Vagina (tissue), 2 donors: ENCODE data around the gene NGEF. TPM values are rescaled to one million over a fixed set of nuclear protein-coding genes. Genes with fewer than 3 reads are reported as not detected.

Experiments used
- DNase-seq, 2 donors: peaks; one replicate each; pipeline ENCODE4 v3.0.0-alpha.2; 2017; ENCODE audit errors: extremely low spot score in 2 of 2
- H3K27ac ChIP-seq: fragments of 200-600 bp; sonication (generic); one replicate; pipeline ENCODE4 v1.5.1; 2019
- H3K27me3 ChIP-seq: fragments of 200-600 bp; sonication (generic); one replicate; pipeline ENCODE4 v1.5.1; 2019
- H3K36me3 ChIP-seq, 2 donors: fragments of 200-600 bp; sonication (generic); one replicate each; pipeline ENCODE4 v1.5.1; 2017 to 2019
- H3K4me1 ChIP-seq: fragments of 200-600 bp; sonication (generic); one replicate; pipeline ENCODE4 v1.5.1; 2019
- H3K4me3 ChIP-seq, 2 donors: fragments of 200-600 bp; sonication (generic); 1 replicate in 1 of 2; 2 replicates in 1 of 2; pipeline ENCODE4 v1.5.1; 2016 to 2019
- H3K9me3 ChIP-seq: fragments of 200-600 bp; sonication (generic); one replicate; pipeline ENCODE4 v1.5.1; 2019
- CTCF ChIP-seq, 3 experiments: fragments of 450-650 bp in 2 of 3; fragments of 200-600 bp in 1 of 3; sonication (generic) in 1 of 3; IDR thresholded peaks; one replicate each; pipeline ENCODE4 v1.5.1; 2017 to 2019; ENCODE audit warnings: antibody characterized with exemption in 3 of 3, mild to moderate bottlenecking in 2 of 3, moderate library complexity in 2 of 3
- POLR2A ChIP-seq, 2 donors: fragments of 450-650 bp; IDR thresholded peaks; one replicate each; pipeline ENCODE4 v1.6.1; 2017; ENCODE audit warnings: antibody characterized with exemption in 2 of 2, mild to moderate bottlenecking in 2 of 2, moderate library complexity in 2 of 2
- POLR2AphosphoS5 ChIP-seq, 2 donors: sonication (generic); formaldehyde crosslinking; IDR thresholded peaks; one replicate each; pipeline ENCODE4 v1.9.0; 2017; ENCODE audit warnings: antibody characterized with exemption in 2 of 2, mild to moderate bottlenecking in 2 of 2, low read depth in 1 of 2; ENCODE audit not compliant: insufficient read depth in 1 of 2
- intact Hi-C: fragments of 100-400 bp; cut with DNase I; formaldehyde crosslinking; loops from one replicate; pipeline ENCODE4 v1.15.1; 2023
- total RNA-seq: library from RNA; depleted of rRNA; stranded (reverse); fragments of >200 nt; gene quantifications from one replicate; pipeline ENCODE4 v1.2.3, GENCODE V29; 2016

Gene NGEF
- total RNA-seq, 1 donor from 2014 or later, result 4.9 TPM

GRCh38 chr2:232963913-232964312 is 49.1 kb downstream of the NGEF start:
- intact Hi-C loops, result no loop called here
- no peak overlapping the region for H3K27ac ChIP-seq
- H3K4me1 ChIP-seq, result no peaks in the 10 kb centered on the region
- H3K27me3 ChIP-seq, result no peaks in the 10 kb centered on the region
- DNase-seq, result no peak
- H3K36me3 ChIP-seq, result no peaks in the 10 kb centered on the region
- H3K4me3 ChIP-seq, result no peak overlapping the region
- TF ChIP-seq POLR2AphosphoS5 (IDR thresholded peaks at IDR 0.05; ENCODE audit: insufficient read depth in 1 of 2, low read depth in 1 of 2) (no peak), POLR2A (IDR thresholded peaks at IDR 0.05) (no peak), CTCF (IDR thresholded peaks at IDR 0.05) (no peak)
- H3K9me3 ChIP-seq, result no peaks in the 10 kb centered on the region

DNA sequence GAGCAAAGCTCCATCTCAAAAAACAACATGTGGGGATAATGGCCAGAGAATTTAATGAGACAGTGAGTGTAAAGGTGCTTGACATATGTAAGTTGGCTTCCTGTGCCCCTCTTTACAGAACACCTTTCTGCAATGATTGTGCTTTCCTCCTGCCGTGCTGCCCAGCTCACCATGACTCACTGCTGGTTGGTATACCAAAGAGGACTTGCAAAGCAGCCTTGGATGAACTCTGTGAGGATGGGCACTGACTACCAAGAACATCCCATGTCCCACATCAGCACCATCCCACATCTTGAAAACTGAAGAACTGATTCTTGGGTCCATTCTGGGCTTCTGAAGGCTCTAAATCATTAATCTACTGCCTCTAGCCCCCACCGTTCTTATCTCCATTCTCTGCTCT is 52.2 kb downstream of the NGEF start:
- Histone ChIP-seq H3K27ac (no peak overlapping the region), H3K36me3 (no peaks in the 10 kb centered on the region), H3K27me3 (no peaks in the 10 kb centered on the region), H3K4me3 (no peak overlapping the region), H3K9me3 (no peaks in the 10 kb centered on the region), H3K4me1 (no peaks in the 10 kb centered on the region)
- TF ChIP-seq CTCF (IDR thresholded peaks at IDR 0.05), result no peak
- DNase-seq, result no peak
- intact Hi-C loops, result no loop called here

DNA sequence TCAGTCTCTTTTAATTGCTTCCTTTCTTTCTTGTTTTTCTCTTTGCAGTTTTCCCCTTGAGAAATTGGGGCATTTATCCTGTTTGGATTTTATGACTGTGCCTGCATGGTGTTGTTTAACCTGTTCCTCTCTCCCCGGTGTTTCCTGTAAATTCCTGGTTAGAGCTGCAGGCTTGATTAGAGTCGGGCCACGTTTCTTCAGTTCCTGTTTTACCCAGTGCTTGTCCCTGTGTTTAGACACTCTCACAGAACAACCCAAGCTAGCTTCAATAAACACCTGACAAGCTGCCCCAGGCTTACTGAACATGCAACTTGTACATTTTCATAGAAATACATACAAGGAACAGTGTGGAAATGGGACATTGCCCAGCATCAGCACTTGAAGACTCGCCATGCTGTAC is 53.9 kb downstream of the NGEF start:
- no peak for DNase-seq
- TF ChIP-seq CTCF (IDR thresholded peaks at IDR 0.05) (no peak), POLR2A (IDR thresholded peaks at IDR 0.05) (no peak), POLR2AphosphoS5 (IDR thresholded peaks at IDR 0.05; ENCODE audit: insufficient read depth in 1 of 2, low read depth in 1 of 2) (no peak)
- H3K36me3 ChIP-seq, result no peaks in the 10 kb centered on the region
- no peaks in the 10 kb centered on the region for H3K9me3 ChIP-seq
- no peak overlapping the region for H3K4me3 ChIP-seq
- intact Hi-C loops, result no loop called here
- no peaks in the 10 kb centered on the region for H3K4me1 ChIP-seq
- no peak overlapping the region for H3K27ac ChIP-seq
- H3K27me3 ChIP-seq, result no peaks in the 10 kb centered on the region

DNA sequence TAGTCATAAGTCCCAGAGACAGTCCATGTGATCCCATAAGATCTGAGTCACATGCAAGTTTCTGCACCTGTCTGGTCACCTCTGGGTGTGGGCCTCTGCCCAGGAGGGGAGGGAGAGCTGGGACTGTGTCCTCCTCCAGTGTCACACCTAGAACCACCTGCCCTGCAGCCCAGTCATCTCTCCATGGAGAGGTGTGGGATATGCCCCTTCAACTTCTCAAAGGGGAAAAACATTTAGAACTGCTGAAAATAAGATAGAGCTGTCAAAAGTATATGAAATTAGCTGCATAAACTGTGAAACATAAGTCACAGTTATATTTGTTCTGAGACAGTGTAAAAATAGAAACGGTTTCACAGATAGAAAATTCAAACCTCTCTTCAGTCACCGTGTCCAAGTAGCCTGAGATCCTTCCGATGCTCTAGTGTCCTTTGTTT is 55.4 kb downstream of the NGEF start:
- intact Hi-C loops, result no loop called here
- TF ChIP-seq POLR2A (IDR thresholded peaks at IDR 0.05) (no peak), POLR2AphosphoS5 (IDR thresholded peaks at IDR 0.05; ENCODE audit: insufficient read depth in 1 of 2, low read depth in 1 of 2) (no peak), CTCF (IDR thresholded peaks at IDR 0.05) (no peak)
- H3K4me1 ChIP-seq, result no peaks in the 10 kb centered on the region

DNA sequence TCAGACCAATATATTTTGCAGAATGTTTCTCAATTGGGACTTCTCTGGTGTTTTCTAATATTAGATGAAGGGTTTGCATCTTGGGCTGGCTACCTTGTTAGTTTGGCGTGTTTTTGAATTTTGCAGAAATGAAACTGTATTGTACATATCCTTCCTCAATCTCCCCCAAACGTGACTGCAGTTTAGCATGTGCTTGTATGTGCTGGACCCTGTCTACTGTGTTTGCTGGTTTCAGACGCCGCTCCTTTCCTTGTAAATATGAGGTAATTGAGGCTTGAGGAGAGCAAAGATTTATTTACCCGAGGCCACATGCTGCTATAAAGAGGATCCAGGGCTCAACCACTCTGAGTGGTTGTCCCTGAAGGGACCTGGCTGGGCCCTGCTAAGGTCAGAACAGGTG is 57.2 kb downstream of the NGEF start:
- DNase-seq, result no peak
- TF ChIP-seq CTCF (IDR thresholded peaks at IDR 0.05) (no peak), POLR2A (IDR thresholded peaks at IDR 0.05) (no peak), POLR2AphosphoS5 (IDR thresholded peaks at IDR 0.05; ENCODE audit: insufficient read depth in 1 of 2, low read depth in 1 of 2) (no peak)
- H3K27me3 ChIP-seq, result no peaks in the 10 kb centered on the region

More for the DNA sequence above, 55.4 kb downstream of the NGEF start:
- Histone ChIP-seq H3K27me3 (no peaks in the 10 kb centered on the region), H3K4me3 (no peak overlapping the region), H3K27ac (no peak overlapping the region), H3K36me3 (no peaks in the 10 kb centered on the region), H3K9me3 (no peaks in the 10 kb centered on the region)
- DNase-seq, result no peak

More for the DNA sequence above, 57.2 kb downstream of the NGEF start:
- Histone ChIP-seq H3K9me3 (no peaks in the 10 kb centered on the region), H3K27ac (no peak overlapping the region), H3K4me1 (no peaks in the 10 kb centered on the region), H3K36me3 (no peaks in the 10 kb centered on the region), H3K4me3 (no peak overlapping the region)
- intact Hi-C loops, result no loop called here
